Measurements from ENCODE around the gene OR2V1. TPM values are rescaled to one million over a fixed set of nuclear protein-coding genes. Genes with fewer than 3 reads are reported as not detected.

The OR2V1 gene
- total RNA-seq, 2 donors from 2014 or later, result not detected

DNA sequence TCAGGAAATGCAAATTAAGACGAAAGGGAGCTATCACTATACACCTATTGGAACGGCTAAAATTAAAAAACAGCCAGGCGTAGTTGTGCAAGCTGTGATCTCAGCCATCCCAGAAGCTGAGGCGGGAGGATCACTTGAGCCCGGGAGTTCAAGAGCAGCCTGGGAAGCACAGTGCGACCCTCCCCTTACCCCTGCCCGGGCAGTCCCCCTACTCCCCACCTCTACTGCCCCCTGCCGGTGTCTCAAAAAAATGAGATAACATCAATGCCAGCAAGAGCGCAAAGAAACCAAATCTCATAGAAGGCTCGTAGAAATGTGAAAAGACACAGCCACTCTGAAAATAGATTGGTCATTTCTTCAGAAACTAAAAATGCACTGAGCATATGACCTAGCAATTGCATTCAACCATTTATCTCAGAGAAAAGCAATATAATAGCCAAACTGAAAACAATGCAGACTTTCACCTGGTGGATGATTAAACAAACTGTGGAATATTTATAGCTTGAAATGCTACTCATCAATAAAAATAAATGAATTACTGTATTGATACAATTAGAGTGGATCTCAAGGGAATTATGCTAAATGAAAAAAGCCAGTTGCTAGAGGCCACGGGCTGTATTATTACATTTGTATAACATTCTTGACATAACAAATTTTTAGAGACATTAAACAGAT lies 37.0 kb upstream of the OR2V1 start:
- H3K4me1 ChIP-seq (replicated peaks), result no peaks in the 10 kb centered on the region
- H3K36me3 ChIP-seq, result no peaks in the 10 kb centered on the region
- WGBS, result 16% methylated on average over 11 of the region's 11 CpGs
- no peak overlapping the region for H3K4me3 ChIP-seq
- no peak for DNase-seq (ENCODE audit: low spot score)
- H3K27me3 ChIP-seq (replicated peaks; ENCODE audit: insufficient read depth), result peaks cover 25% of the 10 kb centered on the region
- no peaks in the 10 kb centered on the region for H3K9me3 ChIP-seq
- TF ChIP-seq POLR2A (IDR thresholded peaks at IDR 0.05) (no peak), POLR2AphosphoS5 (IDR thresholded peaks at IDR 0.05) (no peak)
- TF ChIP-seq, protein P1, sequence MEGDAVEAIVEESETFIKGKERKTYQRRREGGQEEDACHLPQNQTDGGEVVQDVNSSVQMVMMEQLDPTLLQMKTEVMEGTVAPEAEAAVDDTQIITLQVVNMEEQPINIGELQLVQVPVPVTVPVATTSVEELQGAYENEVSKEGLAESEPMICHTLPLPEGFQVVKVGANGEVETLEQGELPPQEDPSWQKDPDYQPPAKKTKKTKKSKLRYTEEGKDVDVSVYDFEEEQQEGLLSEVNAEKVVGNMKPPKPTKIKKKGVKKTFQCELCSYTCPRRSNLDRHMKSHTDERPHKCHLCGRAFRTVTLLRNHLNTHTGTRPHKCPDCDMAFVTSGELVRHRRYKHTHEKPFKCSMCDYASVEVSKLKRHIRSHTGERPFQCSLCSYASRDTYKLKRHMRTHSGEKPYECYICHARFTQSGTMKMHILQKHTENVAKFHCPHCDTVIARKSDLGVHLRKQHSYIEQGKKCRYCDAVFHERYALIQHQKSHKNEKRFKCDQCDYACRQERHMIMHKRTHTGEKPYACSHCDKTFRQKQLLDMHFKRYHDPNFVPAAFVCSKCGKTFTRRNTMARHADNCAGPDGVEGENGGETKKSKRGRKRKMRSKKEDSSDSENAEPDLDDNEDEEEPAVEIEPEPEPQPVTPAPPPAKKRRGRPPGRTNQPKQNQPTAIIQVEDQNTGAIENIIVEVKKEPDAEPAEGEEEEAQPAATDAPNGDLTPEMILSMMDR (IDR thresholded peaks at IDR 0.05), result peak in 3 of 4 experiments; percentile 9 to 12 (median 10)
- intact Hi-C loops (cut with DNase I), result no loop called here
- H3K27ac ChIP-seq, result no peak overlapping the region

- Histone ChIP-seq H3K36me3 (no peaks in the 10 kb centered on the region), H3K4me1 (replicated peaks) (no peaks in the 10 kb centered on the region), H3K9me3 (no peaks in the 10 kb centered on the region), H3K27ac (no peak overlapping the region), H3K4me3 (no peak overlapping the region), H3K27me3 (replicated peaks; ENCODE audit: insufficient read depth) (peaks cover 25% of the 10 kb centered on the region)
- WGBS, result 60% methylated on average over 6 of the region's 6 CpGs
- no peak for DNase-seq (ENCODE audit: low spot score)
- TF ChIP-seq, protein P1 (IDR thresholded peaks at IDR 0.05), result no peak
- TF ChIP-seq POLR2A (IDR thresholded peaks at IDR 0.05), result no peak
- no peak for TF ChIP-seq POLR2AphosphoS5 (IDR thresholded peaks at IDR 0.05)
- intact Hi-C loops (cut with DNase I), result no loop called here
Measured at GRCh38 chr5:181166812-181167733, 36.1 kb upstream of the OR2V1 start.

DNA sequence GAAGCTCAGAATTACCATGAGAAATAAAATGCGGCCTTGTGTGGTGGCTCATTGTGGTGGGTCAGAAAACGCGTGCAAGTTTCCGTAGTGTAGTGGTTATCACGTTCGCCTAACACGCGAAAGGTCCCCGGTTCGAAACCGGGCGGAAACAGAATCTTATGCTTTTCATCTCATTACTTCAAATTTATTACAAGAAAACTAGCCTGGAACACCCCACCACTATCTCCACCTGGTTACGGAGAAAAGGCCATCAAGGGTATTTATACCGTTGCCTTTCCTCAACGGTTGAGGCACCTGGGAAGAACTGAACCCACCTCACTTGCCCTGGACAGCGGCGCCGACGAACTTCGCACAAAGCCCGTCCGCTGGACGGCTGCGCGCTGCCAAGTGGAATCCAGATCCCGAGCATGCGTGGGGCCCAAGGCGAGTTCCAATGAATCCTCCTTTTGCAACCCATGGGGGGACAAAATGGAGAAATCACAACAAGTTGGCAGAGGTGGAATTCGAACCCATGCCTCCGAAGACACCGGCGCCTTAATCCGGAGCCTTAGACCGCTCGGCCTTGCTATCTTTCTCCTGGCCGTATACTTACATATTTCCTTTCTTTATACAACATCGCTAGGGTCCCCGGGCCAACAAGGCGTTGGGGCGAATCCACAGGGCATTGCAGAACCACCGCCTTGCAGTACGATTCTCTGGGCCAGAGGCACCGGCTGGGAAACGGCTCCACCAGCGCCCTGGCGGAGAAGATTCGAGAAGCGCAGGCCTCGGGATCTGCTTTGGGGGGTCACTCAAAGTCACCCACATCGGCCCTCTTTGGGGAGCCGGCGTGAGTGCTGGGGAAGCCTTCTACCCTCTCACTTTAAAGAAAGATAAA lies 33.3 kb upstream of the OR2V1 start:
- Histone ChIP-seq H3K9me3 (no peaks in the 10 kb centered on the region), H3K36me3 (no peaks in the 10 kb centered on the region), H3K27ac (no peak overlapping the region), H3K4me3 (no peak overlapping the region), H3K27me3 (replicated peaks; ENCODE audit: insufficient read depth) (peaks cover 11% of the 10 kb centered on the region), H3K4me1 (replicated peaks) (no peaks in the 10 kb centered on the region)
- TF ChIP-seq POLR2A (IDR thresholded peaks at IDR 0.05), result no peak
- TF ChIP-seq, protein P1 (IDR thresholded peaks at IDR 0.05), result no peak
- no peak for TF ChIP-seq POLR2AphosphoS5 (IDR thresholded peaks at IDR 0.05)
- intact Hi-C loops (cut with DNase I), result loop anchor here (5.0 kb wide), 2 partner anchors 297 to 382 kb away; no protein-coding TSS in a partner anchor
- 24% methylated on average over 51 of the region's 52 CpGs for WGBS
- DNase-seq (ENCODE audit: low spot score), result no peak

GRCh38 chr5:181163487-181164075 lies 32.6 kb upstream of the OR2V1 start:
- H3K27ac ChIP-seq, result no peak overlapping the region
- no peaks in the 10 kb centered on the region for H3K9me3 ChIP-seq
- no peaks in the 10 kb centered on the region for H3K4me1 ChIP-seq (replicated peaks)
- H3K4me3 ChIP-seq, result no peak overlapping the region
- 63% methylated on average over 16 of the region's 16 CpGs for WGBS
- no peaks in the 10 kb centered on the region for H3K36me3 ChIP-seq
- intact Hi-C loops (cut with DNase I), result loop anchor here (5.0 kb wide), 2 partner anchors 296 to 381 kb away; no protein-coding TSS in a partner anchor
- no peak for TF ChIP-seq POLR2AphosphoS5 (IDR thresholded peaks at IDR 0.05)
- no peak for TF ChIP-seq POLR2A (IDR thresholded peaks at IDR 0.05)
- TF ChIP-seq, protein P1 (IDR thresholded peaks at IDR 0.05), result no peak
- H3K27me3 ChIP-seq (replicated peaks; ENCODE audit: insufficient read depth), result peaks cover 11% of the 10 kb centered on the region
- DNase-seq (ENCODE audit: low spot score), result no peak

Data from prostate gland (tissue), 2 donors.